GM11168 (cell line): Measurements from ENCODE around the gene SFT2D2.
"Not testable (repeated sequence)": the region's sequence is repeated elsewhere in the genome, so short reads cannot be mapped to it uniquely, and the experiment has no call there.

Experiments used
- in situ Hi-C: fragments of 300-500 bp; cut with MboI; formaldehyde crosslinking; loops from one replicate; pipeline ENCODE4 v1.12.0; 2022; ENCODE audit warnings: low sequenced_read_pairs; ENCODE audit not compliant: unreplicated experiment

SFT2D2 gene

GRCh38 chr1:168225476-168226190 lies at the start of gene SFT2D2:
Gene SFT2D2, plus strand, starts transcription at chr1:168226004. Its CDS starts 76 bp downstream, at chr1:168226080.
- in situ Hi-C loops, result no loop called here

- in situ Hi-C loops, result no loop called here
These were observed 47.6 kb upstream of the SFT2D2 start for GRCh38 chr1:168178227-168178637.

- in situ Hi-C loops, result no loop called here
These were observed 47.0 kb upstream of the SFT2D2 start, which contains the start of gene TIPRL for GRCh38 chr1:168178638-168179437. Gene TIPRL, plus strand, starts transcription at chr1:168178962. Its CDS starts 116 bp downstream, at chr1:168179078.

DNA sequence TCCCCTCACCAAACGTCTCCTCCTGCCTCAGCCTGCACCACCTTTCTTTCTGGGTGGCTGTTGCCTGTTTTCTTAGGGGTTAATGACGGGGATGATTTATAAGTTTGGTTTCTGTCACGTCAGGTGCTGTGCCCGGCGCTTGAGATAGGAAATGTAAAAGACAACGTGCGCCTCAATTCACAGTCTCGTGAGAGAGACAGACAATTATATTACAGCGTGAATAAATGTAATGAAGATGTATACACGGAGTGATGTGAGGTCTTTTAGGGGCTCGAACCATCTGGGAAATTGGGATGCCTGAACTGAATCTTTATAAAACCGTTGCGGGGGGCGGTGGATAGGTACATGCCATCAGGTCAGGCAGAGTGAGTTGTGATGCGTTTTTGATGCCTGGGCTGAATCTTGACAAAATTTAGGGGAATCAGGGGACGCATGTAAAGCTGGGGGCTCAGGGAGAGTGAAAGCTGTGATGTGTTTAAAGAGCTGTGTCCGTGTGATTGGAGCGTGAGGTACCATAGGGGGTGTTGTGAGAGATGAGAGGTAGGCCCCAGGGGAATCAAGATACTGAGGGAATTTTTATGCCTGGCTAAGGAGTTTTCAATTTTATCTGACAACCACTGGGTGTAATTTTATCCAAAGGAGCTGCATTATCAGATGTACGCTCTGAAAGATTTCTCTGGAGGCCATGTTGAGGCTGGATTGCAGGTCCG lies 46.2 kb upstream of the SFT2D2 start:
- in situ Hi-C loops, result no loop called here

- in situ Hi-C loops, result no loop called here
These were observed 45.7 kb upstream of the SFT2D2 start for GRCh38 chr1:168180148-168180524.

- in situ Hi-C loops, result not testable (repeated sequence)
These were observed 44.6 kb upstream of the SFT2D2 start for GRCh38 chr1:168181063-168181720.

GRCh38 chr1:168187177-168187576 lies 38.6 kb upstream of the SFT2D2 start:
- in situ Hi-C loops, result no loop called here

DNA sequence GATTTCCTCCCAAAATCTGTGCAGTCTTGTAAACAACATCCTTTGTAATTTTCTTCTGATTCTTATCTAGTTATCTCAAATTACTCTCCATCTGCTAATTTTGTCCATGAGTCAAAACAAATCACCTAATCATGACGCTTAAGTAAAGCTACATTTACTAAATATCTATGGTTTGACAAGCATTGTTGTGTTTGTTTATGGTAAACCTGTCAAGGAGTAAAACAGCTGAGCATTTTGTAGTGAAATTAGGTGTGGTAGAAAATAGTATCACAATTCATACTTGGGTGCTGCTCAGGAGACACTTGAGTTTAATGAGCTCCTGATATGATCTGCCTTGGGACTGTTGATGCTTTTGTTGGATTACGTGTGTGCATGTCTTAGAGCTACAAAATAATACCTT lies 35.4 kb upstream of the SFT2D2 start:
- in situ Hi-C loops, result no loop called here

DNA sequence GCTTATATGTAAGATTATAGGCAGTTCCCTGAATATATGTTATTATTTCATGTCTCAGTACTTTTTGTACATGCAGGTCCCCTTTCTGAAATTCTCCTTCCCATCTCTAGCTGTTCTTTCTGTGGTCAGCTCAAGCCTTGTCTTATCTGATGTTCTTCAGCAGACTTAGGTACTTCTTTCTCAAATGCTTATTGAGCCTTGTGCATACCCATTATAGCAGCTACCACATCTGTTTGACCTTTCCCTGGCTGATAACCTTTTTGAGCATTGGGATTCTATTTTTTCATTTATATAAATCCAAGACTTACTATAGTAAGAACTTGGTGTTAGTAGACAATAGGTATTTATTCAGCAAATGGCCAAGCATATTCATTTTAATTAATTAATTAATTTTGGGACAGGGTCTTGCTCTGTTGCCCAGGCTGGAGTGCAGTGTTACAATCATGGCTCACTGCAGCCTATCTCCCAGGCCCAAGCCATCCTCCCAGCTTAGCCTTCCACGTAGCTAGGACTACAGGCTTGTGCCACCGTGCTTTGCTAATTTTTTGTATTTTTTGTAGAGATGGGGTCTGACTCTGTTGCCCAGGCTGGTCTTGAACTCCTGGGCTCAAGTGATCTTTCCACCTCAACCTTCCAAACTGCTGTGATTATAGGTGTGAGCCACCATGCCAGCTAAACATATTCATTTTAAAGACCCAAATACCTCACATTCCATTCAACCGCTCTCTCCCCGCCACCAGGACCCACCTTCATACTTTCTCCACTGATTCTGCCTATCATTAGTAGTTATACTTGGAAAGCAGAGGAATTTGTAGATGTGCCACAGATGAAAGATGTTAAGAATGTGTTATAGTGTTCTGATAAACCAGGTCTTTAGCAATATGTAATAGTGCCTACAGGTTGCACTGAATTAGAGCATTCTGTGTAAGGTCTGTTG lies 30.3 kb upstream of the SFT2D2 start:
- in situ Hi-C loops, result no loop called here

DNA sequence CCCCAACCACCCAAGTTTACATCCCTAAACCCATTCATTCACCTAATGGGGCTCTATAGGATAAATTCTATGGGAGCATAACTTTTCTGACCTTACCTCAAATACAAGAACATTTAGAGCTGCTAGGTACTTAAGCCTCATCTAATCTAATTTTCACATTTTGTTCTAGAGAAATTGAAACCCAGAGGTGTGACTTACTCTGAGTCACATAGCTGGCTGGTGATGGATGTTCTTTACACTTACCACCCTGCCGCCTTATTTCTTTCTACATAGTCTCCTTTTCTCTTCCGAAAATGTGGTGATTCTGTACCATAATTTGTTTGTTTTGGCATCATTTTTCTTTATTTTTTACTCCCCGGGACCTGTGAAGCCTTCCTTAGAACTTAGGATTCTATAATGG lies 26.7 kb upstream of the SFT2D2 start:
- in situ Hi-C loops, result no loop called here

DNA sequence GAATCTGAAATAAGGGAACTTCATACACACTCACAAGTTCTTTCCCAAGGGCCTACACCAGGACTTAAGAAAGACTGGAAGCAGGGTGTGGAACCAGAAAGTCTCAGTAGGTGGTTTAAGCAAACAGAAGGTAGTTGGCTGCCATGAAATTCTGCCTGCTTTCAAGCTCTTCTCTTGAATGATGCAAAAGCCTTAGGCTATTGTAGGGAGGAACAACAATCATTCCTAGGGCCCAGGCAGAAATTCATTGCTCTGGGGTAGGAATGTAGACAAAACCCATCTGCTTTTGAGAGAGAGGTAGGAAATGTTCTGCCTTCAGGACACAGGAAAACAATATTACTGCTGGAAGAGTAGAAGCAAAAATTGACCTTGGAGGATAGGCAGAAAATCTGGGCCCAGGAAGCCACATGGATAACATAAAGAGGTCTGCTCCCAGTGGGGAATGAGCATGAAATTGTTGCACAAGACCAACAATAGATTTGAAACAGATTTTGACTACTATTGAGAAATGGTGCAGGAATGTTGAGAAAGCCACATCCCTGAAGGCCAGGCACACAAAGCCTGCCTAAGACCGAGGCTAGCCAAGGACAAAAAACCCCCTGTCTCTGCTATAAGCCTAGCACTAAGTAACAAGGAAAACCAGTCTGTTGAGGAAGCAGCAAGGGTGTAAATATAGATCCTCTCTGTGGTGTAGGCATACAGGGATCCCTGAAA lies 22.7 kb upstream of the SFT2D2 start:
- in situ Hi-C loops, result no loop called here

DNA sequence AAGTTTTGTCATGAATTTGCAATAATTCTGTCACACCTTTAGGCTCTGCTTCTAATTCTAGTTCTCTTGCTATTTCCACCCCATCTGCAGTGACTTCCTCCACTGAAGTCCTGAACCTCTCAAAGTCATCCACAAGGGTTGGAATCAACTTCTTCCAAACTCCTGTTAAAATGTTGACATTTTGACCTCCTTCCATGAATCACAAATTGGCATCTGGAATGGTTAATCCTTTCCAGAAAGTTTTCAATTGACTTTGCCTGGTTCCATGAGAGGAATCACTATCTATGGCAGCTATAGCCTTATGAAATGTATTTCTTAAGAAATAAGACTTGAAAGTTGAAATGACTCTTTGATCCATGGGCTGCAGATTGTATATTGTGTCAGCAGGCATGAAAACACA lies 19.7 kb upstream of the SFT2D2 start:
- in situ Hi-C loops, result no loop called here

- in situ Hi-C loops, result not testable (repeated sequence)
These were observed 18.1 kb upstream of the SFT2D2 start for GRCh38 chr1:168207673-168208072.

GRCh38 chr1:168210312-168210711 lies 15.5 kb upstream of the SFT2D2 start:
- in situ Hi-C loops, result no loop called here

- in situ Hi-C loops, result no loop called here
These were observed 12.5 kb upstream of the SFT2D2 start for GRCh38 chr1:168213349-168213748.

GRCh38 chr1:168216171-168216570 lies 9.6 kb upstream of the SFT2D2 start:
- in situ Hi-C loops, result no loop called here

- in situ Hi-C loops, result no loop called here
These were observed 8.1 kb upstream of the SFT2D2 start for GRCh38 chr1:168217664-168218063.

GRCh38 chr1:168218658-168219057 lies 7.1 kb upstream of the SFT2D2 start:
- in situ Hi-C loops, result no loop called here

GRCh38 chr1:168220470-168220871 lies 5.3 kb upstream of the SFT2D2 start:
- in situ Hi-C loops, result no loop called here
